Fibroblast of lung (primary cell): ENCODE measurements around the gene SLC20A1. TPM values are rescaled to one million over a fixed set of nuclear protein-coding genes. Genes with fewer than 3 reads are reported as not detected.

Experiments
- DNase-seq, 2 donors: peaks; one replicate each; pipeline versions ENCODE4 v3.0.0 to v3.0.0-alpha.2; 2010; ENCODE audit warnings: low read depth in 2 of 2
- H2AFZ ChIP-seq: 2 replicates; pipeline ENCODE4 v1.5.1; 2012; ENCODE audit warnings: low read length, control low read depth, inconsistent platforms
- H3K27ac ChIP-seq: 2 replicates; pipeline ENCODE4 v1.5.1; 2011; ENCODE audit warnings: low read length, control low read depth; ENCODE audit not compliant: insufficient read depth
- H3K27me3 ChIP-seq: 2 replicates; pipeline ENCODE4 v1.5.1; 2011; ENCODE audit warnings: mild to moderate bottlenecking, low read length; ENCODE audit not compliant: control insufficient read depth, insufficient read depth
- H3K36me3 ChIP-seq: 2 replicates; pipeline ENCODE4 v1.5.1; 2011; ENCODE audit warnings: low read length; ENCODE audit not compliant: control insufficient read depth, insufficient read depth
- H3K4me1 ChIP-seq: 2 replicates; pipeline ENCODE4 v1.5.1; 2011; ENCODE audit warnings: low read length; ENCODE audit not compliant: control insufficient read depth, insufficient read depth; ENCODE audit errors: extremely low read depth
- H3K4me2 ChIP-seq: 2 replicates; pipeline ENCODE4 v1.5.1; 2011; ENCODE audit warnings: low read length, control low read depth; ENCODE audit not compliant: insufficient read depth; ENCODE audit errors: extremely low read depth
- H3K4me3 ChIP-seq, 4 experiments: fragments of 200-600 bp in 1 of 4; sonication (generic) in 1 of 4; replicated peaks in 1 of 4; 2 replicates each; pipeline ENCODE4 v1.5.1; 2011 to 2016; ENCODE audit warnings: low read length in 4 of 4, low read depth in 3 of 4, mild to moderate bottlenecking in 3 of 4, control low read depth in 2 of 4, inconsistent platforms in 1 of 4, mixed read lengths in 1 of 4; ENCODE audit not compliant: insufficient read depth in 1 of 4; ENCODE audit errors: control extremely low read depth in 1 of 4
- H3K79me2 ChIP-seq: 2 replicates; pipeline ENCODE4 v1.5.1; 2012; ENCODE audit warnings: mild to moderate bottlenecking, low read length, inconsistent platforms; ENCODE audit not compliant: control insufficient read depth, insufficient read depth
- H3K9ac ChIP-seq: 2 replicates; pipeline ENCODE4 v1.5.1; 2011; ENCODE audit warnings: mild to moderate bottlenecking, low read length, control low read depth; ENCODE audit not compliant: insufficient read depth
- H3K9me3 ChIP-seq: 2 replicates; pipeline ENCODE4 v1.5.1; 2012; ENCODE audit warnings: low read depth, low read length; ENCODE audit not compliant: control insufficient read depth, insufficient read depth
- H4K20me1 ChIP-seq: 2 replicates; pipeline ENCODE4 v1.5.1; 2011; ENCODE audit warnings: low read length; ENCODE audit not compliant: control insufficient read depth, insufficient read depth; ENCODE audit errors: extremely low read depth
- EZH2 ChIP-seq: IDR thresholded peaks from 2 replicates; pipeline ENCODE4 v1.5.1; 2012; ENCODE audit warnings: low read length, control low read depth, mild to moderate bottlenecking; ENCODE audit errors: missing control alignments
- polyA plus RNA-seq, 2 donors: library from polyadenylated mRNA; depleted of rRNA in 1 of 2; stranded (reverse) in 1 of 2; unstranded in 1 of 2; fragments of >200 nt; gene quantifications; 2 replicates each; pipeline ENCODE4 v1.2.1, GENCODE V29; 2011 to 2012; ENCODE audit warnings: missing spikeins in 1 of 2
- total RNA-seq: library from RNA; depleted of rRNA; stranded (reverse); fragments of >200 nt; gene quantifications from 2 replicates; pipeline ENCODE4 v1.2.1, GENCODE V29; 2014
- TF ChIP-seq, protein P1 (sequence below), 2 donors: IDR thresholded peaks in 1 of 2; conservative IDR thresholded peaks in 1 of 2; 1 replicate in 1 of 2; 2 replicates in 1 of 2; pipeline ENCODE4 v1.5.1; 2011 to 2012; ENCODE audit warnings: low read length in 2 of 2, control low read depth in 1 of 2, inconsistent platforms in 1 of 2, low read depth in 1 of 2, mild to moderate bottlenecking in 1 of 2

Gene SLC20A1
- total and polyA plus RNA-seq, 2 donors (not counting 1 experiment from before 2014, with no cell fraction given), result 61.3 to 77.3 TPM

DNA sequence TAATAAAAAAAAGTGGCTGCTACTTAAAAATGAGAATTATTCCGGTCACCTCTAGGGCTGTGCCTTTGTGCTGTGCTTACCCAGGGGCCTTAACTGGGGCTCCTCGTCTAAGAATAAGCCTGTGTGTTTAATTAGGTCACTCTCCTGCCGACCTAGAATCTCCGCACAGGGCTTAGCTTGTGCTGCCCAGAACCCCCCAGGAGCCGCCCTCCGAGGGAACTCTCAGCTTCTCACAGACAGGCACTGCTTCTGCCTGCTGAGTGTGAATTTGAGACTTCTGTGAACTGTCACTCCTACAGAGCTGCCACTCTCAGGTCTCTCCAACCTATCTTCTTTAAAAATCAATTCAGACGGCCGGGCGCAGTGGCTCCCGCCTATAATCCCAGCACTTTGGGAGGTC, 63.2 kb downstream of the SLC20A1 start:
- no peak overlapping the region for H3K9ac ChIP-seq
- H4K20me1 ChIP-seq, result no peaks in the 10 kb centered on the region
- DNase-seq, result no peak
- H3K27me3 ChIP-seq, result no peaks in the 10 kb centered on the region
- H3K36me3 ChIP-seq, result no peaks in the 10 kb centered on the region
- H3K4me1 ChIP-seq, result peaks cover 10% of the 10 kb centered on the region
- no peaks in the 10 kb centered on the region for H3K79me2 ChIP-seq
- H2AFZ ChIP-seq, result no peak overlapping the region
- no peak overlapping the region for H3K4me2 ChIP-seq
- no peak overlapping the region for H3K4me3 ChIP-seq
- no peak for TF ChIP-seq EZH2
- TF ChIP-seq, protein P1, sequence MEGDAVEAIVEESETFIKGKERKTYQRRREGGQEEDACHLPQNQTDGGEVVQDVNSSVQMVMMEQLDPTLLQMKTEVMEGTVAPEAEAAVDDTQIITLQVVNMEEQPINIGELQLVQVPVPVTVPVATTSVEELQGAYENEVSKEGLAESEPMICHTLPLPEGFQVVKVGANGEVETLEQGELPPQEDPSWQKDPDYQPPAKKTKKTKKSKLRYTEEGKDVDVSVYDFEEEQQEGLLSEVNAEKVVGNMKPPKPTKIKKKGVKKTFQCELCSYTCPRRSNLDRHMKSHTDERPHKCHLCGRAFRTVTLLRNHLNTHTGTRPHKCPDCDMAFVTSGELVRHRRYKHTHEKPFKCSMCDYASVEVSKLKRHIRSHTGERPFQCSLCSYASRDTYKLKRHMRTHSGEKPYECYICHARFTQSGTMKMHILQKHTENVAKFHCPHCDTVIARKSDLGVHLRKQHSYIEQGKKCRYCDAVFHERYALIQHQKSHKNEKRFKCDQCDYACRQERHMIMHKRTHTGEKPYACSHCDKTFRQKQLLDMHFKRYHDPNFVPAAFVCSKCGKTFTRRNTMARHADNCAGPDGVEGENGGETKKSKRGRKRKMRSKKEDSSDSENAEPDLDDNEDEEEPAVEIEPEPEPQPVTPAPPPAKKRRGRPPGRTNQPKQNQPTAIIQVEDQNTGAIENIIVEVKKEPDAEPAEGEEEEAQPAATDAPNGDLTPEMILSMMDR (conservative IDR thresholded peaks at IDR 0.05 in 1 of 2, IDR thresholded peaks at IDR 0.05 in 1 of 2; ENCODE audit: low read depth in 1 of 2, low read length in 2 of 2), result no peak
- no peak overlapping the region for H3K27ac ChIP-seq
- no peaks in the 10 kb centered on the region for H3K9me3 ChIP-seq

DNA sequence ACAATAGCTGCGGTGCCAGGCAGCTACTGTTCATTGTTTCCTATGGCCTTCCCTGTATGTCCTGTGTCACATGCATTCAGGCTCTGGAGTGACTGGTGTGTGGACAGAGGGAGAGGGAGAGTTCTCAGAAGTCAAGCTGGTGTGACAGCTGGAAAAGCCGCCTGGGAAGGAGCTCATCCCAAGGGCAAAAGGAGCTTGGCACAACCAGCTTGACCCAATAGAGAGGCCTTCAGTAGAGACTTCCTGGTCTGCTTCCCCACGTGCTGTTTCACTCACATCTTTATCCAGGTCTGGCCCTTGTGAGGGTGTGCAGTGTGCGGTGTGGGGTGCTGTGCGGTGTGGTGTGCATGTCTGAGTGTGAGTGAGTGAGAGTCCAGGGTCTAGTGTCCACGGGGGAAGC, 64.0 kb downstream of the SLC20A1 start:
- DNase-seq, result no peak
- Histone ChIP-seq H3K4me3 (no peak overlapping the region), H3K27me3 (no peaks in the 10 kb centered on the region), H3K27ac (no peak overlapping the region), H3K9ac (no peak overlapping the region), H3K4me2 (no peak overlapping the region), H3K9me3 (no peaks in the 10 kb centered on the region), H4K20me1 (no peaks in the 10 kb centered on the region), H3K79me2 (no peaks in the 10 kb centered on the region), H3K36me3 (no peaks in the 10 kb centered on the region), H3K4me1 (peaks cover 10% of the 10 kb centered on the region), H2AFZ (no peak overlapping the region)
- TF ChIP-seq, protein P1 (conservative IDR thresholded peaks at IDR 0.05 in 1 of 2, IDR thresholded peaks at IDR 0.05 in 1 of 2; ENCODE audit: low read depth in 1 of 2, low read length in 2 of 2), result no peak
- TF ChIP-seq EZH2, result no peak

DNA sequence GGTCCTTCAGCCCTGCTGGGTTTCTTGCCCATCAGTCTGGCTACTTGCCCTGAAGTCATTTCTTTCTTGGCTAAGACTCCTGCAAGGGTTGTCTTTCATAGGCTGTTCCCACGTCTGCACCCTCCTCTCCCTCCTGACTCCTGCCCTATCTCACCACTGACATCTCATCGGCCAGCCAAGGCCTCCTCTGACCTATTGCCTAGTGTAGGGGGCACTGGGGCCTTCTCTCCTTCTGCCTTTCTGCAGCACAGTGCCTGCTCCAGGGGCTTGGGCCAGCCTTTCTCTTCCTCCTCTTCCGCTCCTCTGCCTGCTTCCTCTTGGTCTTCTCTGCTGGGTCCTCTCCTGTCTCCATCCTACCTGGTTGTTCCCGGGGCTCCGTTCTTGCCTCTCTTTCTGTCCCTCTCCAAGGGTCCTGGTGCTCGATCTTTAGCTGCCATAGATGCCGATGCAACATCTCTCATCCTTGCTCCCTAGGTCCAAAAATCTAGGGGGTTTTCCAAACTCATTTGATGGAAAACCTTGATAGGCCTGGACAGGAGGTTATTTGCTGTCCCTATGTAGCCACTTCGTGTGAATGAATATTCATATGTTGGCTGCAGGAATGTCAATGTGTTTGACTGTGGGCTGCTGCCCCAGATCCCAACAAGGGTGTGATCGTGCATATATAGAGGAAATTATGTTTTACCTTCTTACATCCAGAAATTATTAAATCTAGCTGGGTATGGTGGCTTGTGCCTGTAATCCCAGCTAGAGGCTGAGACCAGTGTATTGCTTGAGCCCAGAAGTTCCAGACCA, 65.4 kb downstream of the SLC20A1 start:
- Histone ChIP-seq H3K4me3 (no peak overlapping the region), H3K27me3 (no peaks in the 10 kb centered on the region), H3K4me2 (no peak overlapping the region), H3K9me3 (no peaks in the 10 kb centered on the region), H3K27ac (no peak overlapping the region), H4K20me1 (no peaks in the 10 kb centered on the region), H3K36me3 (no peaks in the 10 kb centered on the region), H3K4me1 (peaks cover 10% of the 10 kb centered on the region), H2AFZ (no peak overlapping the region), H3K79me2 (no peaks in the 10 kb centered on the region), H3K9ac (no peak overlapping the region)
- TF ChIP-seq, protein P1 (conservative IDR thresholded peaks at IDR 0.05 in 1 of 2, IDR thresholded peaks at IDR 0.05 in 1 of 2; ENCODE audit: low read depth in 1 of 2, low read length in 2 of 2), result no peak
- TF ChIP-seq EZH2, result no peak
- no peak for DNase-seq
